ENCODE data around the gene RSAD2. TPM values are rescaled to one million over a fixed set of nuclear protein-coding genes. Genes with fewer than 3 reads are reported as not detected.

Gene RSAD2
- total RNA-seq, 1 donor = 1.3 TPM

- H3K4me3 ChIP-seq (ENCODE audit: low read depth, low read length) = no peak overlapping the region
- DNase-seq (ENCODE audit: low read depth) = no peak
- TF ChIP-seq CTCF (IDR thresholded peaks at IDR 0.05; ENCODE audit: insufficient read depth, low read depth, low read length) = no peak
These were observed 5.2 kb upstream of the RSAD2 start for GRCh38 chr2:6872394-6872793.

DNA sequence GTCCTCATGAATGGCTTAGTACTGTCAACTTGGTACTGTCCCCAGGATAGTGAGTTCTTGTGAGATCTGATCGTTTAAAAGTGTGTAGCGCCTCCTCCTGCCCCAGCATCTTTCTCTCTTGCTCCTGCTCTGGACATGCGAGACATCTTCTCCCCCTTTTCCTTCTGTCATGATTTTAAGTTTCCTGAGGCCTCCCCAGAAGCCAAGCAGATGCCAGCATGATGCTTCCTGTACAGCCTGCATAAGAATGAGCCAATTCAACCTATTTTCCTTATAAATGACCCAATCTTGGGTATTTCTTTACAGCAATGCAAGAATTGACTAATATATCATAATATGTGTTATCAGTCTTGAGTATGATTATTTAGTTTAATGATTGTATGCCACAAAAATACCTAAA, 3.5 kb upstream of the RSAD2 start:
- no peak for DNase-seq (ENCODE audit: low read depth)
- no peak for TF ChIP-seq CTCF (IDR thresholded peaks at IDR 0.05; ENCODE audit: insufficient read depth, low read depth, low read length)
- H3K4me3 ChIP-seq (ENCODE audit: low read depth, low read length) = no peak overlapping the region

GRCh38 chr2:6876309-6876708, 1.3 kb upstream of the RSAD2 start:
- no peak overlapping the region for H3K4me3 ChIP-seq (ENCODE audit: low read depth, low read length)
- no peak for TF ChIP-seq CTCF (IDR thresholded peaks at IDR 0.05; ENCODE audit: insufficient read depth, low read depth, low read length)
- DNase-seq (ENCODE audit: low read depth) = no peak

DNA sequence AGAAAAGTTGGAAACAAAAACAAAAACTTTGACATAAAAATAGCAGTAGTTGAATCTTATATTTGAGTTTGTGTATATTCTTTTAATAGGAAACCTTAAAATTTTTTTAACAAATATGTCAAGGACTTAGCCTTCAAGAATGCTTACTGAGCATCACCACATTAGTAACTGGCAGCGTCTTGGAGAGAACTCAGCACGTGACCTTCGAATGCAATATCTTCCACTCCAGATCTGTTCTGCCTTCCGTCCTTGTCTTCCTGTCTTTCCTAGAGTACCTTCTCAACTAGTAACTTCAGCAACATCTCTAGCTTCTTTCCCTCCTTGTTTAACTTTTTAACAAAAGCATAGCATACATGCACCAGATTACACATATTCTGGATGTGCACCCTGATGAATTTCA, 972 bp downstream of the RSAD2 start:
- no peak overlapping the region for H3K4me3 ChIP-seq (ENCODE audit: low read depth, low read length)
- no peak for DNase-seq (ENCODE audit: low read depth)
- TF ChIP-seq CTCF (IDR thresholded peaks at IDR 0.05; ENCODE audit: insufficient read depth, low read depth, low read length) = no peak

DNA sequence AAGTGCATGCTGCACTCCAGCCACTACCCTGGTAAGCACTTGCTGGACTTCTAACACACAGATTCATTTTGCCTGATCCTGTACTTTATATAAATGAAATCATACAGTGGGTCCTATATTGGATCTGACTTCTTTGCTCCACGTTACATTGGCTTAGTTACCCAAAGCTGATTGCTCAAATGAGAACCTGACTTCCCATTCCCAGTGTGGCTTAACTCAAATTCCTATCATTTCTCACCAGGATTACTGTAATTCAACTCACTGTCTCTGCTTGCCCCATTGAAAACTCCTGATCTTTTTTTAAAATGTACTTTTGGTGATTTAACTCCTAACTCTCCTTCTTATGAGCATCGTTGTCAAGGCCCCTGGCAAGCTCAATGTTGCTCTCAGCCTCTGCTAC, 1.4 kb downstream of the RSAD2 start:
- no peak overlapping the region for H3K4me3 ChIP-seq (ENCODE audit: low read depth, low read length)
- no peak for DNase-seq (ENCODE audit: low read depth)
- TF ChIP-seq CTCF (IDR thresholded peaks at IDR 0.05; ENCODE audit: insufficient read depth, low read depth, low read length) = no peak

DNA sequence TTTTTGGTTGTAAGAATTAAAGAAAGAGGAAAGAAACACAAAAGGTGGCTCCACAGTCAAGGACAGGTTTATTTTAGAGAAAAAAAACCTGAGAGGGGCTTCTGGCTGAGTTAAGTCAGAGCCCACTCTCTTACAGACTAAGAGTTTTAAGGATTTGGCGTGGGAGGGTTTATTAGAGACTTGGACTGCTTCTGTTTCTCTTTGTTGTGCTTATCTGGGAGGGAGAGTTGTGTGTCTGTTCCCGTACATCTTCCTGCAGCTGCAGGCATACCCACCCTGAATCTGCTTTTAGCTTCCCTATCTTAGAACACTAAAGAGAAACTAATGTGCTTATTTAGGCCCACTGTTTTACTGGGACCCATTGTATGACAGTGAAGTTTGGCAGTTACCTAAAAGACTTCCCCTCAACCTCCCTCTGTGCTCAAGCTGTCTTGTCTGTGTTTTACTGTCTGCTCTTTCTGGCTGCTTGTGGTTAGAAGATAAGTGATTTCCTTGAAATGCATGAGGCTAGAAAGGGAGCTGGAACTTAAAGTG, 2.7 kb downstream of the RSAD2 start:
- no peak for DNase-seq (ENCODE audit: low read depth)
- no peak overlapping the region for H3K4me3 ChIP-seq (ENCODE audit: low read depth, low read length)
- TF ChIP-seq CTCF (IDR thresholded peaks at IDR 0.05; ENCODE audit: insufficient read depth, low read depth, low read length) = no peak

DNA sequence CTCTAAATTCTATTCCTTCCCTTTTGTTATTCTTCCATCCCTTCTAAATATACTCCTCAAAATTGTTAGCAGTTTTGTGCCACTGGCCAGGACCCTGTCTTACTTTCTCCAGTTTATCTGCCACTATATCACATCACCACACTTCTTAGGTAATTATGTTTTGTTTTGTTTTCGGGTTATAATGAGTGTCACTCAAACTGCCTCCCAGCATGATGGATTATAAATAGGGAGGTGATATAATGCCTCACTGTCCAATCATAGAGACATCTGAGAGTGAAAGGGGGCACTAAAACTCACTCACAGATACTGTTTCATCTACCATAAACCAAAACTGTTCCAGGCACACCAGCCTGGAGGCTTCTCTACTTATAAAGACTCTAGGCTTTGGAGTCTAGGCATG, 3.5 kb downstream of the RSAD2 start:
- TF ChIP-seq CTCF (IDR thresholded peaks at IDR 0.05; ENCODE audit: insufficient read depth, low read depth, low read length) = no peak
- DNase-seq (ENCODE audit: low read depth) = no peak
- no peak overlapping the region for H3K4me3 ChIP-seq (ENCODE audit: low read depth, low read length)
